ENCODE data around the gene LSM11.
A peak's percentile ranks its signal among the peaks of the same experiment; 100 is the strongest.

LSM11 gene

DNA sequence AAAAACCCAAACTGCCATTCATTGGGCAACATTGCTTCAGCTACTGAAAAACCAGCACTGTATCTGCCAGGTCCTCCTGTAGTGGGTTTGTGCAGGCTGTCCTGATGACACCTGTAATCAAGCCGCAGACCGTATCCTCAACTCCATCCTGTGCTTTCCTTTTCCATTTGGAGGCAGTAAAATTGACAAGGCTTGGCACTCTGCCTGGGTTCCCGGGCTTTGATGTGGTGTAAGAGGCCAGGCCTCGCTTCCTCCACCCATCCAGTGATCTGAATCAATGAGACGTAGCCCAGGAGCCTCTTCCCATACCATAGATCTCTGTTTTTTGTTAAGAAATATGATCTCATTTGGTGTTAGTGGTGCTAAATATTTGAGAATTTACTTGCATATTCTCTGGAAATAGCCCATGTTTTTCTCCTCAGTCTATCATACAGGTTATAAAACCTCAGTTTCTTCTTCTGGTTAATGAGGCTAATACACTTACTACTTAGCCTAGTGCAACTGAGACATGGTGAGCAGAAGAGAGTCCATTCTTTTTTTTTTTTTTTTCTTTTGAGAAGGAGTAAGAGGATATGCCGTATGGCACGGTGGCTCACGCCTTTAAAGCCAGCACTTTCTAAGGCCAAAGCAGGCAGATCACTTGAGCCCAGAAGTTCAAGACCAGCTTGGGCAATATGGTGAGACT, 34.8 kb downstream of the LSM11 start:
- Histone ChIP-seq H3K27ac (ENCODE audit: poor library complexity, severe bottlenecking) (no peak overlapping the region), H3K4me3 (ENCODE audit: severe bottlenecking) (no peak overlapping the region), H3K9me3 (ENCODE audit: severe bottlenecking) (no peaks in the 10 kb centered on the region), H3K27me3 (ENCODE audit: insufficient read depth, poor library complexity, severe bottlenecking) (no peaks in the 10 kb centered on the region), H3K36me3 (ENCODE audit: low read depth) (no peaks in the 10 kb centered on the region), H3K4me1 (ENCODE audit: insufficient read depth, poor library complexity, severe bottlenecking) (no peaks in the 10 kb centered on the region)
- peak; percentile 90 for ATAC-seq (ENCODE audit: low read depth)
- no peak for DNase-seq (ENCODE audit: low spot score)
- no peak for TF ChIP-seq CTCF (IDR thresholded peaks at IDR 0.05; ENCODE audit: poor library complexity, severe bottlenecking)

- no peak for ATAC-seq (ENCODE audit: low read depth)
- H3K36me3 ChIP-seq (ENCODE audit: low read depth), result peaks cover under 1% of the 10 kb centered on the region
- H3K27ac ChIP-seq (ENCODE audit: poor library complexity, severe bottlenecking), result no peak overlapping the region
- no peak for TF ChIP-seq CTCF (IDR thresholded peaks at IDR 0.05; ENCODE audit: poor library complexity, severe bottlenecking)
- H3K4me1 ChIP-seq (ENCODE audit: insufficient read depth, poor library complexity, severe bottlenecking), result no peaks in the 10 kb centered on the region
- no peaks in the 10 kb centered on the region for H3K27me3 ChIP-seq (ENCODE audit: insufficient read depth, poor library complexity, severe bottlenecking)
- no peaks in the 10 kb centered on the region for H3K9me3 ChIP-seq (ENCODE audit: severe bottlenecking)
- no peak for DNase-seq (ENCODE audit: low spot score)
- H3K4me3 ChIP-seq (ENCODE audit: severe bottlenecking), result no peak overlapping the region
Measured at GRCh38 chr5:157779221-157779620, 35.7 kb downstream of the LSM11 start.

GRCh38 chr5:157785801-157786200, 42.3 kb downstream of the LSM11 start:
- Histone ChIP-seq H3K9me3 (ENCODE audit: severe bottlenecking) (no peaks in the 10 kb centered on the region), H3K4me1 (ENCODE audit: insufficient read depth, poor library complexity, severe bottlenecking) (no peaks in the 10 kb centered on the region), H3K4me3 (ENCODE audit: severe bottlenecking) (no peak overlapping the region), H3K27ac (ENCODE audit: poor library complexity, severe bottlenecking) (no peak overlapping the region), H3K36me3 (ENCODE audit: low read depth) (peaks cover 58% of the 10 kb centered on the region), H3K27me3 (ENCODE audit: insufficient read depth, poor library complexity, severe bottlenecking) (no peaks in the 10 kb centered on the region)
- DNase-seq (ENCODE audit: low spot score), result no peak
- no peak for TF ChIP-seq CTCF (IDR thresholded peaks at IDR 0.05; ENCODE audit: poor library complexity, severe bottlenecking)
- ATAC-seq (ENCODE audit: low read depth), result no peak

DNA sequence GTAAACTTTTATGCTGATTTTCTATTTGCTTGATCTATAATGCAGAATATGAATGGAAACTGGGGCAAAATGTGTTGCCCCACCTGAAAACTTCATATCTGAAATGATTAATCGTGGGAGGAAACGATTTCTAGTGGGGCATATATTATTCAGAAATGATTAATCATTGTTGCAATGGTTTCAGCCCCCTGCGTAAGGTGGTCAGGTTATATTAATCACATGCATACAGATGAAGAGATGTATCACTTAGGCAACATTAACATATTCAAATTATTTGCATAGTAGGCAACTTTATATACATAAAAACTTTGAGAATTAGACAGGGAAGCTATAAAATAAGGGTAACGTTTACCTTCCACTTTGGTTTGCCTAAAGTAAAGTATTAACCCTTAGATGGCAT, 49.8 kb downstream of the LSM11 start:
- Histone ChIP-seq H3K27me3 (ENCODE audit: insufficient read depth, poor library complexity, severe bottlenecking) (no peaks in the 10 kb centered on the region), H3K4me3 (ENCODE audit: severe bottlenecking) (no peak overlapping the region), H3K36me3 (ENCODE audit: low read depth) (peaks cover 88% of the 10 kb centered on the region), H3K27ac (ENCODE audit: poor library complexity, severe bottlenecking) (no peak overlapping the region), H3K9me3 (ENCODE audit: severe bottlenecking) (no peaks in the 10 kb centered on the region), H3K4me1 (ENCODE audit: insufficient read depth, poor library complexity, severe bottlenecking) (no peaks in the 10 kb centered on the region)
- DNase-seq (ENCODE audit: low spot score), result no peak
- no peak for TF ChIP-seq CTCF (IDR thresholded peaks at IDR 0.05; ENCODE audit: poor library complexity, severe bottlenecking)
- no peak for ATAC-seq (ENCODE audit: low read depth)

DNA sequence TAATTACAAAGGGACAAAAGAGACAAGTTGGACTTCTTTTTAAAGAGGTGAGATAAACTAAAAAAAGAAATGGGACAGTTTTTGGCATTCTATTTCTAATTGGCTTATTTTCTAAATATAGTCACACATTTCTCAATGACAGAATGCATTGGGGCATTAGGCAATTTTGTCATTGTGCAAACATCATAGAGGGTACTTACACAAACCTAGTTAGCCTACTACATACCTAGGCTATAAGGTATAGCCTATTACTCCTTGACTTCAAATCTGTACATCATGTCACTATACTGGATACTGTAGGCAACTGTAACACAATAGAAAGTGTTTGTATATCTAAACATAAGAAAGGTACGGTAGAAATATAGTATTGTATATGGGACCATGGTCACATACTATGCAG, 56.1 kb downstream of the LSM11 start:
- Histone ChIP-seq H3K27me3 (ENCODE audit: insufficient read depth, poor library complexity, severe bottlenecking) (no peaks in the 10 kb centered on the region), H3K27ac (ENCODE audit: poor library complexity, severe bottlenecking) (no peak overlapping the region), H3K4me1 (ENCODE audit: insufficient read depth, poor library complexity, severe bottlenecking) (no peaks in the 10 kb centered on the region), H3K9me3 (ENCODE audit: severe bottlenecking) (no peaks in the 10 kb centered on the region), H3K4me3 (ENCODE audit: severe bottlenecking) (no peak overlapping the region), H3K36me3 (ENCODE audit: low read depth) (peaks cover 76% of the 10 kb centered on the region)
- DNase-seq (ENCODE audit: low spot score) (no peak), ATAC-seq (ENCODE audit: low read depth) (peak; percentile 36; the same call in 1 of the 3 replicates)
- TF ChIP-seq CTCF (IDR thresholded peaks at IDR 0.05; ENCODE audit: poor library complexity, severe bottlenecking), result no peak
